K562 treated with DMSO at 1 percent for 24 hours (cell line): ENCODE results near the gene MIGA1. TPM values are rescaled to one million over a fixed set of nuclear protein-coding genes. Genes with fewer than 3 reads are reported as not detected.

Experiments
- total RNA-seq: library from RNA; unstranded; fragments of 300-600 nt; gene quantifications from 2 replicates; pipeline ENCODE4 v1.2.3, GENCODE V29; 2022; ENCODE audit warnings: low read depth; ENCODE audit not compliant: insufficient read depth

MIGA1 gene, protein sequence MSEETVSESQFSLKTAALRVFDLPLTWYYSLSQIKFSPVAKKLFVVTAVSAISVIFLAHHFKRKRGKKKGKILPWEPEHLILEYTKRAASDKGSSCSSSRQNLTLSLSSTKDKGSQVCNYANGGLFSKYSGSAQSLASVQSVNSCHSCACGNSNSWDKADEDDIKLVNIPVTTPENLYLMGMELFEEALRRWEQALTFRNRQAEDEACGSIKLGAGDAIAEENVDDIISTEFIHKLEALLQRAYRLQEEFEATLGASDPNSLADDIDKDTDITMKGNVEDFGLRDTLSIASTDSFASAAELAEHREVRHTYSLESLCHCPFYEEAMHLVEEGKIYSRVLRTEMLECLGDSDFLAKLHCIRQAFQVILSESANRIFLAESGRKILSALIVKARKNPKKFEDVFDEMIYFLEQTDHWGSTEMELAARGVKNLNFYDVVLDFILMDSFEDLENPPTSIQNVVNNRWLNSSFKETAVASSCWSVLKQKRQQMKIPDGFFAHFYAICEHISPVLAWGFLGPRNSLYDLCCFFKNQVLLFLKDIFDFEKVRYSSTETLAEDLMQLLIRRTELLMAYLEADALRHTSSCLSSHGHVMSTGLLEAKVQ
- total RNA-seq: 1.8 and 1.9 TPM in 2 replicates

DNA sequence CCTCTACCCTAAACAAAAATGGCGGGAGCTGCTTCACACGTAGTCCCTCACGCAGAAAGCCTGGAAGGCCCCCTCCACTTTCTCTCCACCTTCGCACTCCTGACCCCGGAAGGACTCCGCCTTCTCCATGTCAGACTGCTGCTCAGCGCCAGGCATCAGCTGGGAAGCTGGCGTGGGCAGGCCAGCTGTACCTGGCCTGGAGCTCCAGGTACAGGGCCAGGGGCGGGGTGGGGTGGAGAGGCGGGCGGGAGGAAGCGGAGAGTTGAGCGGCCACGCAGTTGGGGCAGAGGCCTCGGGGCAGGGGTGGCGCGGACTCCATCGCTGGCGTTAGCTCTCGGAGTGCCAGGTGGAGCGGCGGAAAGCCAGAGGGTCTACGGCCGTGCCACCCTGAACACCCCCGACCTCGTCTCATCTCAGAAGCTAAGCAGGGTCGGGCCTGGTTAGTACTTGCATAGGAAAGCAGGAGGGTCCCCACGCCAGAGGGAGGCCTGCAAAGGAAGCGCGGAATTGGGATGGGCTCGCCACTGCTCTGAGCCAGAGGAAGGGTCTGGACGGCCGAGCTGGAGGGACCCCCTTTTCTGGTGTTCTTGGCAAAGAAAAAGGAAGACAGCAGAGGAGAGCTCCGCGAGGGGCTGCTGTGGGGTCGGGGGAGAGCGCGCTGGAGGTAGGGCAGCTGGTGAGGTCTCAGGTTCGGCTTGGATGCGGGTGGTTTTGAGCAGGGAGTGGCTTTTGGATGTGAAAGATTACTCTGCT, at the start of gene MIGA1:
Gene MIGA1, plus strand, starts transcription at position 121 of the 753 bp plus-strand sequence. CDS start 3,604 bp downstream, outside the sequence.

DNA sequence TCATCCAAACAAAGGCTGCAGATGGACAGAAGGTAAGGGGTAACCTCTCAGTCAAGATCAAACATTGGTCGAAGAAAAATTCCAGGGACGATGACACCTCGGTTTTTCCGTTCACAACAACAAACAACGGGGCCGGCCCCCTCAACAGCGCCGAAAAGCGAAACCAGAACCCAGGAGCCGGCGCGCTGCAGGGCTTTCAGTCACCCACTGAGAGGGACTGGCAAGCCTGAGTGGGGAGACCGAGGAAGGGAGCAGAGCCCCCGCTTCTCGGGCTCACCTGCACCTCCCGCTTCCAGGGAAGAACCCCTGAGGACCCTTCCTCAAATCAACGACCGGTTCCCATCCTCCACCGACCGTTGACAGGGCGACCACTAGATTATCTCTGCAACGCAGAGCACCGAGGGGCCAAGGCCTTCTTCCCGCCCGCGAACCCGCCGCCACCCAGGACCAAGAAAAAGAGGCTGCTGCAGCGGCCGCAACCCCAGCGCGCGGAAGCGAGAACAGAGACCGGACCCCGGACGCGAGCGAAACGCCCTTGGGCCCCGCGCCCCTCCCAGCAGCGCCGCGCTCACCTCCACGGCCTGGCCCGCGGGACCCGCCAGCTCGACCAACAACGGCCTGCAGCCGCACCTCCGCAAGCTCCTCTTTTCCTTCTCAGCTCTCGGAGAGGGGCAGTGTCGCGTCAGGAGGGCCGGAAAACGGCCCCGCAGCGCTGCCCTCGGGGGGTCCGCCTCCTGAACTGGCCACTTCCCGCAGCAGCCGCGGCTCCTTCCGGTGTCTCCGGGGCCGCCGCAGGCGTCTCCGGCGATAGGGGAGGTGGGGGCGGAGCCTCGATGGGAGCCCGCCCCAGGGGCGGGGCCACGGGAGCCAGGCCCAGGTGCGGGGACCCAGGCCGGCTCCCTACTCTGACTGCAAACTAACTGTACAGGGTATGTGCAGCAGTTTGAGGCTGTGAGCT, 20.1 kb upstream of the MIGA1 start, which contains the start of gene USP33:
Gene USP33, minus strand, starts transcription at position 782 of the 958 bp plus-strand sequence. CDS start 18,155 bp downstream, outside the sequence.

DNA sequence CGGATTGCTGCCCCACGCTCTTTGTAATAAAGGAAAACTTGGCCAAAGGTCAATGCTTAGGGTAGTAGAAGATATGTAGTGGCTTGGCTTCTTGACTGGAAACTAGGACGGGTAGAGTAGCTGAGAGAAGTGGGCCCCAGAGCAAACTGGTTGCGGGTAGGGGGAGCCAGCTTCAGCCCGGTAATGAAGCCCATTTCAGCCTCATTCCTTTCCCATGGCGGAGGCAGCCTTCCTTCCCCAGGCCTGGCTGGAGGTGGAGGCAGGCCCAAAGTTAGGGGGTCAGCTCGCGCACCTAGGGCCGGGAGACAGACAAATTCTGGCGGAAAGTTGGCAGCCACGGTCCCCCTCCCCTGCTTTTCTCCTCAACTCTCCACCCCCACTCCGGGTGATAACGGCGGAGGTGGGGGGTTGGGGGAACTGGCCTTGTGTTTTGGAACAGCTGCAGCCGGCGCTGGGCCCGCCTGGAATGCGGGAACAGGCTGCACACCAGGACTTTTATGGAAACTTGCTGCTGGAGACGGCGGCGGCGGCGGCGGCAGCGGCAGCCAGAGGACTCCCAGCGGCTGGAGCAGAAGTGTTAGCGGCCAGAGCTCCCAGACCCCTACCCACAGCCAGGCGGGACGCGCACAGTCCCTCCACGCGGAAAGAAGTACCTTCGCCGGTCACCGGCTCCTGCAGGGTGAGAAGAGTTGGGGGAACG, 108.8 kb downstream of the MIGA1 start, which contains the start of gene NEXN:
Gene NEXN, plus strand, starts transcription at position 544 of the 700 bp plus-strand sequence. CDS start 27,483 bp downstream, outside the sequence.

Other genes starting within 250 kb of the MIGA1 start
- gene ZZZ3, start 97.0 kb upstream of the MIGA1 start, total RNA-seq: 14.9 and 19.9 TPM in 2 replicates
- 19.5 and 23.8 TPM in 2 replicates for gene USP33, start 19.8 kb upstream of the MIGA1 start, total RNA-seq
- 0.64 and 0.92 TPM in 2 replicates for gene NEXN, start 109.0 kb downstream of the MIGA1 start, total RNA-seq
- gene FUBP1, start 199.4 kb downstream of the MIGA1 start, total RNA-seq: 65.4 and 67.3 TPM in 2 replicates
- 12.3 and 14.4 TPM in 2 replicates for gene DNAJB4, start 225.3 kb downstream of the MIGA1 start, total RNA-seq